COLO668 (cell line): ENCODE data around the gene HLA-DPA1.
A peak's percentile ranks its signal among the peaks of the same experiment; 100 is the strongest.
"Not testable (repeated sequence)": the region's sequence is repeated elsewhere in the genome, so short reads cannot be mapped to it uniquely, and the experiment has no call there.

ENCODE experiments used
- DNase-seq: peaks from one replicate; lab custom pipeline; 2025; ENCODE audit not compliant: unreplicated experiment; lab: John Stamatoyannopoulos, UW

The HLA-DPA1 gene

DNA sequence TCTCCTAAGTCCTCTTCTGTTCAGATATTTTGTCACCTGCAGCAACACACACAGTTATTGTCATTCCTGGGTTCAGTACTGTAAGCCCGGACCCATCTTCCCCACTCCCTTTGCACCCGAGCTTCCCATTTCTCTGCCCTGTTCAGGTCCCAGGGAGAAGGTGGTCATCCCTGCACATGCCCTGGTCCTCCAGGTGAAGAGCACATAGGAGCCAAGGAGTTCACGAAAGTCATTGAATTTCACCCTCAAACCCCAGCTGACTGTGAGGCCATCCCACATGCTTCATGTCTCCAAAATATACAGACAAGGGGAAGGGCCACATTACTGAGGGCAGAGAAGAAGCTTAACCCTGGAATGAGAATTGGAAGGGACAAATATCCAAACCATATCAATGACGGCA is 8.1 kb downstream of the HLA-DPA1 start:
- DNase-seq = no peak

DNA sequence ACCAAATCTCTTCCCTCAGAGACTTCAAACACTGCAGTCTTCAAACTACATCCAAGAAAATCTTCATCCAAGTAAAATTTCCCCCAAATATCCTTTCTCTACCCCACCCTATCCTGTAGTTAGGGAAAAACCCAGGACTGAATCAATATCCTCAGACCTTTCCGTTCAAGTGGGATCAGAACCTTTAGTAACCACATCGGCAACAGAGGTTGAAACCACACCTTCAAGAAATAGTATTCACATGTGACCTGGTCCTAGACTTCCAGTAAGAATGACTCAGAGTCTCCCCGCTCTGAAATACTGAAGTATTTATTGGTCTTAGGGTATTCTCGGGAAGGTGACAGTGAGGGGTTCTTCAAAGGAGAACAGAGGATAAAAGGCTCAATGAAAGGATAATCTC is 8.7 kb downstream of the HLA-DPA1 start:
- DNase-seq = no peak

DNA sequence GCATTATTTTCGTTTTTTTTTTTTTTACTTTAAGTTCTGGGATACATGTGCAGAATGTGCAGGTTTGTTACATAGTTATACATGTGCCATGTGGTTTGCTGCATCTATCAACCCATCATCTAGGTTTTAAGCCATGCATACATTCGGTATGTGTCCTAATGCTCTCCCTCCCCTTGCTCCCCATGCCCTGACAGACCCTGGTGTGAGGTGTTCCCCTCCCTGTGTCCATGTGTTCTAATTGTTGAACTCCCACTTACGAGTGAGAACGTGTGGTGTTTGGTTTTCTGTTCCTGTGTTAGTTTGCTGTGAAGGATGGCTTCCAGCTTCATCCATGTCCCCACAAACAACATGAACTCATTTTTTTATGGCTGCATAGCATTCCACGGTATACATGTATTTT is 10.0 kb downstream of the HLA-DPA1 start:
- DNase-seq = not testable (repeated sequence)

DNA sequence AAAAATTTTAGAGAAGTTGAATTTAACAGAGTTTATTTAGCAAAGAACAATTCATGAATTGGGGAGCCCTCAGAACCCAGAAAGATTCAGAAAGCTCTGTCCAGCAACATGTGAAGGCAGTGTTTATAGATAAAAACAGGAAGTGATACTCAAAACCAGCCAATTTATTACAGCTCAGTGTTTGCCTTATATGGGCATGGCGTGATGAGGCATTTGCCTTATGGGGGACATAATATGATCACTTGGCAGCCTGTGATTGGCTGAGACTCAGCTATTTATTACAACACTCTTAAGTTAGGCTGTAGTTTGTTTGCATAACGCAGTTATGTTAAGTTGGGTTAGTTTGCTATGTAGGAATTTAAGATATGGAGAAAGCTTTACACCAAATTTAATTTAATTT is 11.5 kb downstream of the HLA-DPA1 start:
- DNase-seq = no peak

DNA sequence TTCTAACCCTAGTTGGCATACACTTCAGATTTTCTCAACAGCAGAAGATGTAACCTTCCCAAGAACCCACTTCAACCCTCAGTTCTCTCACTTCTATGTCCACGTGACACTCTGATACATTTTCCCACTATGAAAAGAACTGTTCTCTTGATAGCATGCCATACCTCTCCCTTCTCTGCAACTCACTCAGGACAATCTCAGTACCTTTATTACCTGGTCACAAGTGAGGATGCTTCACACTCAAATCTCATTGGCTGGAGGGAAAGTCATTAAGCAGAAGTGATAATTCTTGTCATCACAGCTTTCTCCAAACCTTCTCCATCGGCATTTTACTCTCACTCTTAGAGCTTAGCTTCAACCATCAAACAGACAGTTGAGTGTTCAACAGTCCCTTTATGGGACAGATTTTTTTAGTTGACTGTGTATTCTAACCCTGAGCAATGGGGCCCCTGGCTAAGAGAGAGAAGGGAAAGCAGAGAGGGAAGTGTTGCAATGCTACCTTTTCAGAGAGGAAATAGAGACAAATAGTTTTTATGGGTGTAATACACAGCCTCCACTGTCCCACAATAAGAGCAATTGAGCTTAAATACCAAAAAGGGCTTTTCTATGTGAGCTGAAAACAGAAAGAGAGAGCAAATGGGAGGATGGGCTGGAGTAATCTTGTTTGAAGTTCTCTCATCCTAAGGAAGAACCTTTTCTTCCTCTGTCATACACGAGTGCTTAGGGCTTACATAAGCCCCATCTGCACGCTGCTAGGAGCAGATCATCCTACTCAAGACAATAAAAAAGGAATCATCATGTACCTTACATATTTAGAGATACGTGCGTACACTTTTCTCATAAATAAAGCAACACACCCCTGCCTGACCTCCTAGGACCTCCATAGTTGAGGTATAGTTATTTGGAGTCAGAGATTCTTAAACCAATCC is 16.0 kb downstream of the HLA-DPA1 start:
- no peak for DNase-seq

DNA sequence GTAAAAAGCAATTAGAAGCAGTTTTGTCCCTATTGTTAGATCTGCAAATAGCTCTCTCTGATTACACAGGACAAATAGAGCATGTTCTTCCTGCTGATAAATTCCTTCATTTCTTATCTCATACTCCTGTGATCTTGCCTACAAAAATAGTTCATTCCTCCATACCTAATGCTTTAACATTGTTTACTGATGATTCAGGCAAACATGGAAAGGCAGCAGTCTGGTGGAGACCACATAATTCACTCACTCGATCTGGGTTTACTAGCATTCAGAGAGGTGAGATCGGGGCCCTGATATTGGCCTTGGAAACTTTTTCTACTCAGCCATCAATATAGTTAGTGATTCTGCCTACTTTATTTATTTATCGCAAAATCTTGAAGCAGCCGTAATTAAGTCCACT is 20.2 kb downstream of the HLA-DPA1 start:
- no peak for DNase-seq

DNA sequence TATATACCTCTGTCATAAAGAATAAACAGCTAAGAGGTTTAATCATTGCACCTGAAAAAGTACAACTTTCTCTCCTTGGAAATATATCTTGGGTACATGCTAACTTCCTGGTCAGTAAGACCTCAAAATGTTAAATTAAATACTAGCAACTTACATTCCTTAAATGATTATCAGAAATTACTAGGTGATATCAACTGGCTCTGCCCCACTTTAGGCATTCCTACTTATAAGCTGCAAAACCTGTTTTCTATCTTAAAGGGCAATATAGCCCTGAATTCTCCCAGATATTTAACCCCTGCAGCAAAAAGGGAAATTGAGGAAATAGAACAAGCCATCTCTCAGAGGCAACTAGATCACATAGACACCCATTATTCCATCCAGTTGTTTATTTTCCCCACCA is 20.8 kb downstream of the HLA-DPA1 start:
- no peak for DNase-seq

DNA sequence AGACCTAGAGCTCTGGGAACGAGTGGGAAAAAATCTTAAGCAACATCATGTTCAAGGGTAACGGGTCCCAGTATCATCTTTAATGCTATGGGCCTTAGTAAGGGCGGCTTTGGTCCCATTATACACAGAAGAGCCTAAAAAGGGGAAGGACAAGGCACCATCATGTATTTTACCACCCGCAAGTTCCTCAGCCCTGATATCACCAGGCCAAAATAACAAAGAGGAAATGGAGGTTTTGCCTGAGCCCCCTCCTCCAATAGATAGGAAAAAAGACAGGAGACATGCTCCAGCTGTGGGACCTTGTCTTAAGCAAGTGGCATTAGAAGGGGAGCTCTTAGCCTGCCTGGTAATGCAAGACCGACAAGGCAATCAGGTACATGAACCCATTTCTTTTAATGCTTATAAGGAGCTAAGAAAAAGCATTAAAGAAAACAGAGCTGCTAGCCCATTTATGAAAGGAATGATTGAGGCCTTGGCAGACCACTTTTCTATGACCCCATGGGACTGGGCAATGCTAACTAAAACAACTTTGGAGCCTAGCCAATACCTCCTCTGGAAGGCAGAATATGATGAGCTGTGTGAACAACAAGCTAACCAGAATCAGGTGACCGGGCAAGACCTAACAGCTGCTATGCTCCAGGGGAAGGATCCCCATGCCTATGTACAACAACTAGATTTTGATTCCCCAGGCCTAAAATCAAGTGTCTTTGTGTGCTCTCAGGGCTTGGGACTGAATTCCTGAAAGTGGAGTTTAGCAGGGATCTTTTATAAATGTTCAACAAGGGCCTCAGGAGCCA is 23.2 kb downstream of the HLA-DPA1 start:
- DNase-seq = no peak

DNA sequence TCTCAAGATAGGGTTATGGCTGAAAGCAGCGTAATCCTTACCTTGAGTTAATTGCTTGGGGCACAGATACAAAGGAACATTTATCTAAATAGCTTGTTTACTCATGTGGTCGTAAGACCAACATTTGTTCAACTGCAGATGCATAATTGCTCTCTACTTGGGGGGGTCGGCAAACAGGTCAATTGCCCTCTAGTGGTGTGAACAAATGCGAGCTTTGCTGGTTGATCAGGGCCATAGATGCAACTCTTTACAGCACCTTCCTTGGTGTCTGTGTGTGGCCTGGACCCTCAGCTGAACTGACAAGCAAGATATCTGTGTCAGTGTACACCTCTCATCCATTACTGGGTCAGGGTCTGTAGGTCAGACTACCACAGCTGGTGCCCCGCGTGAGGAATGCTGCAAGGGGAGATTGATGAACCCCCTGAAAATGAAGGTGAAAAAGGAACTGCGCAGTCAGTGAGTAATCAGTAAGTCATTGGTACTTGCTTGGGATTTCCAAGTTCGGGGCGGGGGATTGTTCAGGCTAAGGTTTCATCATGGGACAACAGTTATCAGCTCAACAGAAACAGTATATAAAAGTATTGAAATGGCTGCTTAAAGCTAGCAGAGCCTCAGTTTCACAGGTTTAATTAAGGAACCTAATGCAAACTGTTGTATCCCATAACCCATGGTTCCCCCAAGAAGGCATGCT is 24.0 kb downstream of the HLA-DPA1 start:
- no peak for DNase-seq

DNA sequence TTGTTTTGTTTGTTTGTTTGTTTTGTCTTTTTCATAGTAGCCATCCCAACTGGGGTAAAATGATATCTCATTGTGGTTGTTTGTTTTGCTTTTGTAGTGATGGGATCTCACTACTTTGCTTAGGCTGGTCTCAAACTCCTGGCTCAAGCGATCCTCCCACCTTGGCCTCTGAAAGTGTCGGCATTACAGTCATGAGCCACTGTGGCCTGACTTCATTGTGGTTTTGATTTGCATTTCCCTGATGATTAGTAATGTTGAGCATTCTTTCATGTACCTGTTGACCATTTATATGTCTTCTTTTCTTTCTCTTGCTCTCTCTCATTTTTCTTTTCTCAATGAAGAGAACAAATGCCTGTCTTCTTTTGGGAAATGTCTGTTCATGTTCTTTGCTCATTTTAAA is 33.3 kb downstream of the HLA-DPA1 start:
- no peak for DNase-seq

DNA sequence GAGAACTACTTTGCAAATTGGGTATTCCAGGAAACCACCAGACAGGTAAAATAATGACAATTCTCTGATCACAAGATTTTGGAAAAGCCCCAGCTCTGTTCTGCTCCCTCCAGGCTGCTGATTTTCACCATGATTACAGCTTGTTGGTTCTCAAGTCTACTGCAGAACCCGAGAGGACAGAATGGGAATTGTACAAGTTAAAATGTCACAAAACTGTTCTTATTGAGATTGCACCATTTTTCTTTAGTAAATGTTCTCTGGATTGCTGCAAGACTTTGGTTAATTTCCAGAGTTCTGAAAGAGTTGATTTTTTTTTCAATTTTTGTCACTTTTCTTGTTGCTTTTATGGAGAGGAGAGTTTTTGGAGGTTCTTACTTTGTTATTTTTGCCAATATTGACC is 36.9 kb downstream of the HLA-DPA1 start:
- no peak for DNase-seq

DNA sequence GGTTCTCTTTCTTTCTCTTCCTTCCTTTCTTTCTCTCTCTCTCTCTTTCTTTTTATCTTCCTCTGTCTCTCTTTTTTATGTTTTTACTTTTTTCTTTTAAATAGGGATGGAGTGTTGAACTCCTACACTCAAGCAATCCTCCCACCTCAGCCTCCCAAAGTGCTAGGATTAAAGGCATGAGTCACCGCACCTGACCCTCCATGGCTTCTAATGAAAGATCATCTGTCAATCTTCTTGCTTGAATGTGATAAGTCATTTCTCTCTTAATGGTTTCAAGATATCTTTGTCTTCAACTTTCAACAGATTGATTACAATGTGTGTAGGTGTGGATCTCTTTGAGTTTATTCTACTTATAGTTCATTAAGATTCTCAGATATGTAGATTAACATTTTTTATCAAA is 38.9 kb downstream of the HLA-DPA1 start:
- DNase-seq = no peak

DNA sequence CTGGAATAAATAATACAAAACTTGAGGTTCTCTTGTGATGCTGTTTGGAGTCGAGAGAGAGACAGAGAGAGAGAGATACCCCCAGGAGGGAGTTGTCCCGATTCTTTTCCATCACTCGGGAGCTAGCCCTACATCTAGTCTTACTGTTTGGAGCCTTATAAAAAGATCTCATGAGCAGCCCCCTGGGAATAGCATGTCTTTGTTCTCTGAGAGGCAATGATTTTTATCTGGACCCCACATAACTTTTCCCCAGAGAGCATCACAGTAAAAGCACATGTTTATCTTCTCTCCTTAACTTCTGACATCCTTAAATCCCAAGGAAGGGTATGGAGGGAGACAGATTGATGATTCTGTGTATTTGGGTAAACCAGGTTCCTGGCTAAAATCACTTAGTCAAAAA is 43.2 kb downstream of the HLA-DPA1 start:
- no peak for DNase-seq

DNA sequence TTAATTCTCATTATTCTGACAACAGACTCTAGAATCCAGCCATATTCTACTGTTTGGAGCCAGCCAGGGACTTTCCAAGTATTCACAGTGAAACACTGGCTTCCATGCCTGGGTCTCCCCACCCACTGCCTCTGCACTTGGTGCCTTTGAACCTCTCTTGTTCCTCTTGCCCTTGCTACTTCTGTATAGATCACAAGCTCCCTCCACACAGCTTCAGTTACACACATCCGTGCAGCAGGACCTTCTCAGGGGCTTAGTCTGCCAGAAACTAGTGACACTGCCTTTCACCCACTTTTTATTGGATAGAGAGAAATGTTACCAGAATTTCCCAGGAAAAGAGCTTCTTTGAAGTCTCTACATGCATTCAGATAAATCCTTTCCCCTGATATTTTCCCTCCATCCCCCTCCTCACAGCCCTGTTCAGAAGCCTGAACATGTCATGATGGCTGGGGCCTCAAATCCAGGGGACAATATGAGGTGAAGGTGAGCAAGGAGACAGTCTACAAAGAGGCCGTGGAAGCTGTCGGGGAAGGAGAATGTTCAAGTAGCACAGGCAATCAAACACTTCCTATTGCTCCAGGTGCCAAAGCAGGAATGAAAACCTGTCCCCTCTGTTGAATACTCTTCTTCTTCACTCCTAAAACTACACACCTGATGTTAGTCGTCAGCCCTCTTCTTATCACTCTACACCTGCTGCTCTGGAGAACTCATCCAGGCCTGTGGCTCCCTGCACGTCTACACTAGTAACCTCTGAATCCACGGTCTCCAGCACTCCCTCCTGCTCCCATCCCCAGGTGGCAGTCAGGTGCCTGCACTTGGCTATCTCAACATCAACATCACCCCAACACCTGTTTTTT is 43.9 kb downstream of the HLA-DPA1 start:
- DNase-seq = no peak

DNA sequence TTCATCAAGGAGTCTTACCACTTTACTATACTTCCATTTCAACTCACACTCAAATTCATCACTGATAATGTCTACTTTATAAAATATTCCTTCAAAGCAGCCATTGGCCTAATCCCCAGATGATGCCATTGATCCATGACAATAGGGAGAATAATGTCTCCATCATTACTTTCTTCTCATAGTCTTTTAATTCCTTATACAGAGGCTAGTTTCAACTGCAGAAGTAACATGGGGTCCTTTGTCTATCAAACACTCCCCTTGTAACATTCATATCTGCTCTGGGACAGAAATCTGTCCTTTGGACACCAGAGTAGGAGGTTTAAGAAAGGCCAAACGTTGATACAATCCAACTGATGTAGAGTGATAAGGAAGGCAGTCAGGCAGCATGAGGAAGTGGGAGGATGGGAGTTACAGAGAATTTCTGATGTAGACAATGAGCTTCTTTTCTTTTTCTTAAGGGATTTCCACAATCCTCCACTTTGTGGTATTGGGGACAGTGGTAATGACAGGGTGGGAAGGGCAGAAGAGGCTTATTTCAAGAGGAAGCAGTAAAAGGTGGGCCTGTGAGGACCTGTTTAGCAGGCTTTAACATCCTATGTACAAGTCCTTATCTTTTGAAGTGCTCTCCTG is 45.1 kb downstream of the HLA-DPA1 start:
- DNase-seq = no peak

DNA sequence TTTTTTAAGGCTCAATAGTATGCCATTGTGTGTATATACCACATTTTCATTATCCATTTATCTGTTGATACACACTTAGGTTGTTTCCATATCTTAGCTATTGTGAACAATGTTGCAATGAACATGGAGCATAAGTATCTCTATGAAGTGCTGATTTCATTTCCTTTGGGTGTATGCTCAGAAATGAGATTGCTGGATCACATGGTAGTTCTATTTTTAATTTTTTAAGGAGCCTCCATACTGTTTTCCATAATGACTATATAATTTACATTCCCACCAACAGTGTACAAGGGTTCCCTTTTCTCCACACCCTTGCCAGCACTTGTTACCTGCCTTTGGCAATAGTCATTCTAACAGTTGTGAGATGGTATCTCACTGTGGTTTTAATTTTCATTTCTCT is 48.9 kb downstream of the HLA-DPA1 start:
- DNase-seq = no peak

DNA sequence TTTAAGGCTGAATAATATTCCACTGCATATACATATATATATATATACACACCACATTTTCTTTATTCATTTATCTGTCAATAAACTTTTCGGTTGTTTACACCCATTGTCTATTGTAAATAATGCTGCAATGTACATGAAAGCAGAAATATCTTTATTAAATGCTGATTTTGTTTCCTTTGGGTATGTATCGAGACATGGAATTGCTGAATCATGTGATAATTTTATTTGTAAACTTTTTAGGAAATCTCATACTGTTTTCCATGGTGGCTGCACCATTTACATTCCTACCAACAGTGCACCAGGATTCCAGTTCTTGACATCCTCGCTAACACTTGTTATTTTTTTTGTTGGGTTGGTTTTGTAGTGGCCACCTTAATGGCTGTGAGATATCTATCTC is 49.9 kb downstream of the HLA-DPA1 start:
- DNase-seq = no peak

DNA sequence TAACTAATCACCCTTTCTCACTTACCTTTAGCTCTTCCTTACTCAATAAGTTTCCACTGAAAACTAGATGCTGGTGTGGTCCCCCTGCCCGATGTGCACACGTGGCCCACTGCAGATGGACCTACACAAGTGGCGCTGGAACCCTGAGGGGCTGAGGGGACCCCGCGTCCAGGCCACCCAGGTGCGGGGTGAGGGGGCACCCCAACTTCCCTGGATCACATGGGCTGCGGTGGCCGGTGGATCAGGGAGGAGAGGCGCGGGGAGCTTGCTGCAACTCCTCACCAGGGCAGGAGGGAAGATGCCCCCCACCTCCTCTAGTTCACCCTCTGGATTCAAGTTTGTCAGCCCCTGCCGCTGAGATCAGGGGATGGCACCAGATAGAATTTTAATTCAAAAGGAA is 51.5 kb downstream of the HLA-DPA1 start:
- DNase-seq = no peak

DNA sequence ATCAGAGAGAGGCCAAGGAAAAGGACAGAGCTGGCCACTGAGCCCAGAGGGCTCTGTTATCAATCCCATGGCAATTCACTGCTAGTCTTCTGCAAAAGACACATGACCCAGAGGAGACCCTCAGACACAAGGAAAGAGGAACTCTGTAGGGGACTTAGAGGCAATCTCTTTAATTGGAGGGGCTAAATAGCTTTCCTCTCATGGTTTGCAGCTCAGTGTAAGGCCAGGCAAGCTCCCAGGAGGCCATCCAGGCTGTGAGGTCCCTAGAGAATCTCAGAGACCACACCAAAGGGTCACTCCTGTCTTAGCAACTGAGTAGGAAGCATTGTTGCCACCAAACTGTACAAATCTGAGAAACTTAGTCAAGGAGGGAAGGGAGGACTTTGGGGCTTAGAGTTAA is 54.1 kb downstream of the HLA-DPA1 start:
- no peak for DNase-seq

DNA sequence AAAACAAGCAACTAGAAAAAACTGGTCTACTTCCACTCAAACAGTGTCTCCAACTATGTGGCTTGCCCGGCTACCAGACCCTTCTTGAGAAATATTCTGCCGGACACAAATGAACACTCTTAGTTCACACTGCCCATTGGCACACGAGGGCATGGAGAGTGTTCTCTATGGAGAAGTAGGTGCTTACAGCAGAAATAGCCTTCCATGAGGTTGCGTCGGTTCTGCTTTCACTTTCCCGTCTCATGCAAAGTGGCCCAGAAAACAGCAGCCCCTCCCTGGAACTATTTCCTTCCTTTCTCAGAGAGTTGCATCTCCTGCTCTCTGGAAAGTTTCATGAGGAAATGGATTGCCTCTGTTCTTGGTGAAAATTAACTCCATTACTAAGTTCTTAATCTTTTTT is 54.5 kb downstream of the HLA-DPA1 start:
- DNase-seq = peak; percentile 1
